DMS53 (cell line): ENCODE data around the gene CXCL16.
"Not testable (repeated sequence)": the region's sequence is repeated elsewhere in the genome, so short reads cannot be mapped to it uniquely, and the experiment has no call there.

Source experiments
- DNase-seq: peaks from one replicate; lab custom pipeline; 2025; lab: John Stamatoyannopoulos, UW

Gene CXCL16

GRCh38 chr17:4721203-4722135 is 18.3 kb downstream of the CXCL16 start:
- DNase-seq, result peak; percentile 88

- DNase-seq, result no peak
Measured at GRCh38 chr17:4720787-4721186, 18.9 kb downstream of the CXCL16 start.

- DNase-seq, result no peak
Measured at GRCh38 chr17:4719684-4720221, 20.0 kb downstream of the CXCL16 start.

GRCh38 chr17:4719146-4719545 is 20.6 kb downstream of the CXCL16 start:
- no peak for DNase-seq

GRCh38 chr17:4718276-4718675 is 21.5 kb downstream of the CXCL16 start:
- no peak for DNase-seq

GRCh38 chr17:4717791-4718190 is 21.9 kb downstream of the CXCL16 start:
- no peak for DNase-seq

GRCh38 chr17:4716081-4716480 is 23.6 kb downstream of the CXCL16 start:
- no peak for DNase-seq

GRCh38 chr17:4715063-4715744 is 24.5 kb downstream of the CXCL16 start:
- no peak for DNase-seq

GRCh38 chr17:4714340-4715062 is 25.2 kb downstream of the CXCL16 start:
- not testable (repeated sequence) for DNase-seq

- no peak for DNase-seq
Measured at GRCh38 chr17:4712526-4712925, 27.2 kb downstream of the CXCL16 start.

GRCh38 chr17:4711661-4712181 is 28.0 kb downstream of the CXCL16 start:
- peak; percentile 18 for DNase-seq

GRCh38 chr17:4710693-4711634 is 28.8 kb downstream of the CXCL16 start:
- no peak for DNase-seq

GRCh38 chr17:4709794-4710692 is 29.7 kb downstream of the CXCL16 start, which contains the start of gene ARRB2:
ARRB2 (plus strand) TSS chr17:4710632; CDS start chr17:4710722, 90 bp downstream.
- DNase-seq, result peak; percentile 98

- DNase-seq, result peak; percentile 74
Measured at GRCh38 chr17:4708436-4708835, 31.3 kb downstream of the CXCL16 start.

GRCh38 chr17:4706121-4706520 is 33.6 kb downstream of the CXCL16 start:
- DNase-seq, result no peak

GRCh38 chr17:4704991-4705390 is 34.7 kb downstream of the CXCL16 start:
- no peak for DNase-seq

GRCh38 chr17:4704574-4704907 is 35.2 kb downstream of the CXCL16 start:
- DNase-seq, result not testable (repeated sequence)

- peak; percentile 54 for DNase-seq
Measured at GRCh38 chr17:4703330-4703691, 36.4 kb downstream of the CXCL16 start.

GRCh38 chr17:4701116-4701515 is 38.6 kb downstream of the CXCL16 start:
- DNase-seq, result no peak
